Activated CD4-positive, alpha-beta memory T cell treated with anti-CD3 and anti-CD28 coated beads, Interleukin-2, amount 10 ng/mL, durations not matched to agents 7 days and 5 days (primary cell): ENCODE results near the gene HGF. TPM values are rescaled to one million over a fixed set of nuclear protein-coding genes. Genes with fewer than 3 reads are reported as not detected.

Source experiments
- CTCF ChIA-PET: fragments of 350-600 bp; sonication (Branson Sonifier 250); formaldehyde crosslinking; loops from one replicate; lab custom pipeline; 2021; ENCODE audit warnings: antibody characterized with exemption, inconsistent platforms; lab: Charles Lee
- POLR2A ChIA-PET: fragments of 350-600 bp; sonication (Branson Sonifier 250); formaldehyde crosslinking; loops from one replicate; lab custom pipeline; 2021; ENCODE audit warnings: antibody characterized with exemption; lab: Charles Lee
- DNase-seq: peaks from one replicate; pipeline ENCODE4 v3.0.0-alpha.2; 2020
- H3K27ac Mint-ChIP-seq: one replicate; pipeline ENCODE4 v1.8.0; 2021; ENCODE audit warnings: mild to moderate bottlenecking, mixed read lengths
- H3K27me3 Mint-ChIP-seq: one replicate; pipeline ENCODE4 v1.8.0; 2021; ENCODE audit warnings: mixed read lengths
- H3K36me3 Mint-ChIP-seq: one replicate; pipeline ENCODE4 v1.8.0; 2021; ENCODE audit warnings: low read depth, mixed read lengths
- H3K4me1 Mint-ChIP-seq: one replicate; pipeline ENCODE4 v1.8.0; 2021; ENCODE audit warnings: mixed read lengths
- H3K4me3 Mint-ChIP-seq: one replicate; pipeline ENCODE4 v1.8.0; 2021; ENCODE audit warnings: mild to moderate bottlenecking, mixed read lengths
- H3K9me3 Mint-ChIP-seq: one replicate; pipeline ENCODE4 v1.8.0; 2021; ENCODE audit warnings: mixed read lengths
- total RNA-seq, 2 experiments: library from RNA; stranded (reverse); gene quantifications; one replicate each; pipeline ENCODE4 v1.2.3, GENCODE V29; 2021

Gene HGF
- total RNA-seq, 2 experiments from 2014 or later: not detected

DNA sequence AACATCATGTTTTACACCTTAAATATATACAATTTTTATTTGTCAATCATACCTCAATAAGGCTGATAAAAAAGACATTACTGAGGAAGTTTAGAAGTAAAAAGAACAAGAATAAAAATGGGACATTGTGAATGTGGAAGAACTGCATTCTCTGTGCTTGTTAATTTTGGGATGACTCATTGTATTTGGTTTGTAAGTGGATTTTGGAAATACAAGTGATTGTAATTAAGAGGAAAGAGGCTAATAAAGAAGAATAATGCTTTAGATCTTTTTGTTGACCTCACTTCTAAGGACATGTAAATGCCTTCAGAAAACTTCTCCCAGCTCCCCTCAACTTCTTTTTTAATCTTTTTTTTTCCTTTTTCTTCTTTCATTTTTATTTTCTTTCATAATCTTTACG is 76.0 kb downstream of the HGF start:
- no peaks in the 10 kb centered on the region for H3K36me3 Mint-ChIP-seq
- no peaks in the 10 kb centered on the region for H3K4me1 Mint-ChIP-seq
- H3K4me3 Mint-ChIP-seq: no peak overlapping the region
- peaks cover 8% of the 10 kb centered on the region for H3K9me3 Mint-ChIP-seq
- no peak overlapping the region for H3K27ac Mint-ChIP-seq
- ChIA-PET POLR2A (no interaction called here), CTCF (no interaction called here)
- no peak for DNase-seq
- H3K27me3 Mint-ChIP-seq: no peaks in the 10 kb centered on the region

DNA sequence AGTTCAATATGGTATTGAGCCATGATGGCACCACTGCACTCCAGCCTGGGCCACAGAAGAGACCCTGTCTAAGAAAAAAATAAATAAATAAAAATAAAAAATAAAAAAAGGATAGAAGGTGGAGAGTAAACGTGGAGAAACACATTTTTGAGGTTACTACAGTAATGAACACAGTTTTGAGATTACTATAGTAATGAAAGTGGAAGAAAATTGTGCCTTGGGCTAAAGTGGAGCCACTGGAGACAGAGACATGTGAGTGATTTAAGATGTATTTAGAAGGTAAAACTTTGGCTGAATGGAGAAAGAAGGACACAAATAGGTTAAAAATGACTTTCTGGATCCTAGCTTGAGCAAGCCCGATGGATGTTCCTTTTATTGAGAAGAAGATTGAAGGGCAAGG is 76.8 kb downstream of the HGF start:
- Mint-ChIP-seq H3K4me3 (no peak overlapping the region), H3K27me3 (no peaks in the 10 kb centered on the region), H3K9me3 (peaks cover 8% of the 10 kb centered on the region), H3K36me3 (no peaks in the 10 kb centered on the region), H3K27ac (no peak overlapping the region), H3K4me1 (no peaks in the 10 kb centered on the region)
- ChIA-PET POLR2A (no interaction called here), CTCF (no interaction called here)
- no peak for DNase-seq

DNA sequence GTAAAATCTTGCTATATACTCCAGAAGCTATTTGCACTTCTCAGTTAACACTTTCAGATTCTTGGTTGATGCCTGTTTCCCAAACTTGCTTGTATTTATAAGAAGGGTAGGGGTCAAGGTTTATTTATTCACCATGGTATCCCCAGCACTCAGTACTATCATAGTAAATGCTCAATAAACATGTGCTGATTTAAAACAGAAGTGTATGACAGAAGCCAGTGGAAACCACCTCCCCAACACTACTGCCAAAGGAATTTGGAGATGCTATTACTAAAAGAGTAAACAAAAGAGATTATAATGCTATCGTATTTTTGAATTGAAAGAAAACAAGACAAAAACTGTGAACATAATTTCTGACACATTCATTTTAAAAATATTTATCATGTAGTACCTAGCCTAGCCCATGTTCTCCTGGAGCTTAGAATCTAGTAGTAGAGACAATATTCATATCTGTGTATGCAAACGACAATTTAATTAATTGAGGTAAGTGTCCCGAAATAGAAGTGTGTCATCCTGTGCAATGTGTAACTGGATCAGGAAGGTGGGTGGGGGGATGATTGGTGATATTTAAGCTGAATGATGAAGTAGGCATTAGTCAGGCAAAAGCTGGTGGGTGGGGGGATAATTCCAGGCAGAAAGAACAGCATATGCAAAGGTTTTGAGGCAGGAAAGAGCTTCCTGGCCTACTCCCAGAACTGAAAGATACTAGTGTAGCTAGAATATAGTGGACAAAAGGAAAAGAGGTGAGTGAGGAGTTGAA is 77.5 kb downstream of the HGF start:
- Mint-ChIP-seq H3K9me3 (peaks cover 8% of the 10 kb centered on the region), H3K27me3 (no peaks in the 10 kb centered on the region), H3K36me3 (no peaks in the 10 kb centered on the region), H3K4me3 (no peak overlapping the region), H3K27ac (no peak overlapping the region), H3K4me1 (no peaks in the 10 kb centered on the region)
- no peak for DNase-seq
- ChIA-PET POLR2A (no interaction called here), CTCF (no interaction called here)

DNA sequence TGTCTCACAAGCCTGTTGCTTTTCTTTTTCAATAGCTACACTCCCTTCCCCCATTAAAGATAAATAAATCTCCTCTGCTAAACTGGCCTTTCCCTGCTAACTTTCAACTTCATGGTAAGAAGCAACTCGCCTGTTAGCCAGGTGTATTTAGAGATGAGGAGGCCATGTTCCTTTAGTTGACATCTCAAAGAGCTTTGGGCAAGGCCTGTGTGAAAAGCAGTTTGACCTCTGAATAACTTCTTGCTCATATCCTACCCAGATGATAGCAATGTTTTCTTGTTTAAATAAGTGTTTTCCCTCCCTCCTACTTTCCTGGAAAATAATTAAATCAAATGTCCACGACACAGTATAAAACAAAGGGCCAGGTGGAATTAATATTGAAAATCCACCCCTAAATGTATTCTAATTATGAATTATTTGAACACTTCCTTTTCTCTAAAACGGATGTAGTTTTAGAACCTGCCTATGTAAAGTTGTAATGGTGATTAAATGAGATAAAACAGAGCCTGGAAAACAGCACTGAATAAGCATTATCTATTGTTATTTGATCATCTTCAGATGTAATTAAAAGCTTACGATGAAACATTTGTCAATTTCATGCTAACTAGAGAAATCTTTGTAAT is 78.5 kb downstream of the HGF start:
- Mint-ChIP-seq H3K9me3 (peaks cover 6% of the 10 kb centered on the region), H3K4me1 (no peaks in the 10 kb centered on the region), H3K4me3 (no peak overlapping the region), H3K27me3 (no peaks in the 10 kb centered on the region), H3K36me3 (no peaks in the 10 kb centered on the region), H3K27ac (no peak overlapping the region)
- DNase-seq: no peak
- ChIA-PET CTCF (no interaction called here), POLR2A (no interaction called here)

GRCh38 chr7:81690688-81691087 is 79.2 kb downstream of the HGF start:
- H3K4me1 Mint-ChIP-seq: no peaks in the 10 kb centered on the region
- ChIA-PET CTCF (no interaction called here), POLR2A (no interaction called here)
- no peaks in the 10 kb centered on the region for H3K36me3 Mint-ChIP-seq
- no peak overlapping the region for H3K27ac Mint-ChIP-seq
- no peak overlapping the region for H3K4me3 Mint-ChIP-seq
- no peak for DNase-seq
- H3K9me3 Mint-ChIP-seq: peaks cover 6% of the 10 kb centered on the region
- H3K27me3 Mint-ChIP-seq: no peaks in the 10 kb centered on the region

- H3K4me1 Mint-ChIP-seq: no peaks in the 10 kb centered on the region
These were observed 79.6 kb downstream of the HGF start for GRCh38 chr7:81690251-81690650.

GRCh38 chr7:81688622-81689411 is 81.0 kb downstream of the HGF start:
- Mint-ChIP-seq H3K27ac (no peak overlapping the region), H3K9me3 (peaks cover 11% of the 10 kb centered on the region), H3K27me3 (no peaks in the 10 kb centered on the region), H3K36me3 (no peaks in the 10 kb centered on the region), H3K4me1 (no peaks in the 10 kb centered on the region), H3K4me3 (no peak overlapping the region)
- POLR2A ChIA-PET: no interaction called here
- CTCF ChIA-PET: no interaction called here
- no peak for DNase-seq

More at GRCh38 chr7:81690251-81690650, 79.6 kb downstream of the HGF start:
- no peak overlapping the region for H3K27ac Mint-ChIP-seq
- H3K36me3 Mint-ChIP-seq: no peaks in the 10 kb centered on the region
- CTCF ChIA-PET: no interaction called here
- no peak overlapping the region for H3K4me3 Mint-ChIP-seq
- no peaks in the 10 kb centered on the region for H3K27me3 Mint-ChIP-seq
- H3K9me3 Mint-ChIP-seq: peaks cover 7% of the 10 kb centered on the region
- no peak for DNase-seq
- POLR2A ChIA-PET: no interaction called here

GRCh38 chr7:81687062-81687461 is 82.8 kb downstream of the HGF start:
- POLR2A ChIA-PET: no interaction called here
- CTCF ChIA-PET: no interaction called here
- H3K9me3 Mint-ChIP-seq: peaks cover 11% of the 10 kb centered on the region

DNA sequence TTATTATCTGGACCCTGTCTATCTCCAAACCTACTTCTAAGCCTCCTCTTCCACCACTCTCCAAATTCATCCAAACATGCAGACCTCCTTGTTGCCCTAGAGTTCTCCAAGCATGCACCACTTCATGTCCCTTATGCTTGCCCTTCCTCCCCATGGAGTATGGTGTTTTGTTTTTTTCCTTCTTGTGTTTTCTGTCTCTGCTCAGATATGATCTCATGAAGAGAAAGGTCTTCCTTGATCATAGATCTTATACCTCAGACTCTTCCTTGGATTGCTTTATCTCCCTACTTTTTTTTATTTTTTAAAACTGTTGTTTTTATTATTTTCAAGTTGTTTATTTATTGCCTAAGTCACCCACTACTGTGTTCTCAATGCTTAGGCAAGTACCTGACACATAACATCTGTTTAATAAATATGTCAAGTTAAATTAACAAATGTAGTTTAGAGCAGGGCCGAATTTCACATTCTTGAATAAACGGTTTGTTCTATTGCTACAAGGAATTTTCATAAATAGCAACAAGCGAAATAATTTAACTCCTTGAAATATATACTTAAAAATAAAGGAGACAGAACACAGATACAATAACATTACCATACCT is 84.5 kb downstream of the HGF start:
- Mint-ChIP-seq H3K36me3 (no peaks in the 10 kb centered on the region), H3K27ac (no peak overlapping the region), H3K27me3 (no peaks in the 10 kb centered on the region), H3K9me3 (peaks cover 15% of the 10 kb centered on the region), H3K4me3 (no peak overlapping the region), H3K4me1 (no peaks in the 10 kb centered on the region)
- no peak for DNase-seq
- ChIA-PET POLR2A (no interaction called here), CTCF (no interaction called here)

More at GRCh38 chr7:81687062-81687461, 82.8 kb downstream of the HGF start:
- Mint-ChIP-seq H3K27ac (no peak overlapping the region), H3K4me3 (no peak overlapping the region), H3K4me1 (no peaks in the 10 kb centered on the region), H3K36me3 (no peaks in the 10 kb centered on the region), H3K27me3 (no peaks in the 10 kb centered on the region)
- no peak for DNase-seq

GRCh38 chr7:81684514-81685269 is 85.2 kb downstream of the HGF start:
- ChIA-PET POLR2A (no interaction called here), CTCF (no interaction called here)
- no peak for DNase-seq
- no peak overlapping the region for H3K27ac Mint-ChIP-seq
- H3K4me3 Mint-ChIP-seq: no peak overlapping the region
- H3K27me3 Mint-ChIP-seq: no peaks in the 10 kb centered on the region
- H3K36me3 Mint-ChIP-seq: no peaks in the 10 kb centered on the region
- H3K4me1 Mint-ChIP-seq: no peaks in the 10 kb centered on the region
- peaks cover 15% of the 10 kb centered on the region for H3K9me3 Mint-ChIP-seq

DNA sequence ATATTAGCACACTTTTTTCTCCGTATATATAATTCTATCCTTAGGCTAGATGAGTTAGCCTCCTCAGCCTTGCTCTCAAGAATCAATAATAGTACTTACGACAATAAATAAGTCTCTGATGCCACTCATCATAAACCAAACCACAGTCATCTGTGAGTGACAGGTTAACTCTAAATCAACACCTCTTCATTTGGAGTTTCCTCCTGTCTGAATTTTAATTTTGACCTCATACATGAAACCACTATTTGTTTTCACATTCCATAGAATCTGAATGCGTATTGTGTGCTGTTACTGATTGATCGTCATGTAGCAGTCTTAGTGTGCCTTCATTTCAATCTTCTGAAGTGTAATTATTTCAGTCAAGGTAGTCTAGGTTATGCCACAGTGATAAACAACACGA is 85.8 kb downstream of the HGF start:
- Mint-ChIP-seq H3K27me3 (no peaks in the 10 kb centered on the region), H3K27ac (no peak overlapping the region), H3K4me3 (no peak overlapping the region), H3K9me3 (peaks cover 9% of the 10 kb centered on the region), H3K4me1 (no peaks in the 10 kb centered on the region), H3K36me3 (no peaks in the 10 kb centered on the region)
- no peak for DNase-seq
- ChIA-PET CTCF (no interaction called here), POLR2A (no interaction called here)

GRCh38 chr7:81682873-81683272 is 87.0 kb downstream of the HGF start:
- Mint-ChIP-seq H3K27me3 (no peaks in the 10 kb centered on the region), H3K4me3 (no peak overlapping the region), H3K4me1 (no peaks in the 10 kb centered on the region), H3K9me3 (peaks cover 9% of the 10 kb centered on the region), H3K27ac (no peak overlapping the region), H3K36me3 (no peaks in the 10 kb centered on the region)
- ChIA-PET CTCF (no interaction called here), POLR2A (no interaction called here)
- DNase-seq: no peak

DNA sequence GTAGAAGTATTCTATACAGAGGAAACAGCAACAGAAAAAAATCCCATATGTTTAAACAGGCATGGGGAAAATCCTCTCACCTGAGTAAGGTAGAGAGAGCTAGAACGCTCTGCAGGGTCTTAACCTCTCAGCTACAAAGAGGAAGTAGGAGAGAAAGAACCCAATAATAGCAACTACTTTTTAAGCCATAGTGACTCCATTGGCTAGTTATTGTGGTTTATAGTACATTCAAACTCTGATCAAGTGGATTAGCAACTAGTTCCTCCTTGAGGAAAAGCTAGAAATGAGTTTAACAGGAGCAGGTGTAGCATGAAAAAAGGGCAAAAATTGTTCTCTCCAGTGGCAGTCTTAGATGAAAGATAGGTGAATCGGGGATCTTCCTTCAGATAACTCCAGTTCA is 89.7 kb downstream of the HGF start:
- no peaks in the 10 kb centered on the region for H3K27me3 Mint-ChIP-seq
- no peaks in the 10 kb centered on the region for H3K36me3 Mint-ChIP-seq
- H3K27ac Mint-ChIP-seq: no peak overlapping the region
- ChIA-PET POLR2A (no interaction called here), CTCF (no interaction called here)
- DNase-seq: no peak
- peaks cover 7% of the 10 kb centered on the region for H3K9me3 Mint-ChIP-seq
- no peak overlapping the region for H3K4me3 Mint-ChIP-seq
- no peaks in the 10 kb centered on the region for H3K4me1 Mint-ChIP-seq
